ENCODE data around the gene SLC15A3. TPM values are rescaled to one million over a fixed set of nuclear protein-coding genes. Genes with fewer than 3 reads are reported as not detected.

Gene SLC15A3
- polyA plus RNA-seq, 1 donor from 2014 or later = not detected

- Histone ChIP-seq H3K9ac (ENCODE audit: low read length) (no peak overlapping the region), H3K36me3 (ENCODE audit: insufficient read depth, low read length) (no peaks in the 10 kb centered on the region), H2AFZ (ENCODE audit: low read depth, low read length) (no peak overlapping the region), H4K20me1 (ENCODE audit: insufficient read depth) (no peaks in the 10 kb centered on the region), H3K27ac (ENCODE audit: low read length) (no peak overlapping the region), H3K79me2 (replicated peaks; ENCODE audit: insufficient read depth, low read length) (no peaks in the 10 kb centered on the region), H3K4me2 (ENCODE audit: low read length) (no peak overlapping the region), H3K9me3 (ENCODE audit: low read length) (no peaks in the 10 kb centered on the region), H3K9me2 (ENCODE audit: insufficient read depth, low read length) (no peaks in the 10 kb centered on the region), H3F3A (ENCODE audit: insufficient read depth, low read length, poor library complexity, severe bottlenecking) (no peaks in the 10 kb centered on the region), H3K4me3 (ENCODE audit: low read length) (no peak overlapping the region), H3K27me3 (ENCODE audit: insufficient read depth, low read depth, low read length) (no peaks in the 10 kb centered on the region)
- TF ChIP-seq, protein P1, sequence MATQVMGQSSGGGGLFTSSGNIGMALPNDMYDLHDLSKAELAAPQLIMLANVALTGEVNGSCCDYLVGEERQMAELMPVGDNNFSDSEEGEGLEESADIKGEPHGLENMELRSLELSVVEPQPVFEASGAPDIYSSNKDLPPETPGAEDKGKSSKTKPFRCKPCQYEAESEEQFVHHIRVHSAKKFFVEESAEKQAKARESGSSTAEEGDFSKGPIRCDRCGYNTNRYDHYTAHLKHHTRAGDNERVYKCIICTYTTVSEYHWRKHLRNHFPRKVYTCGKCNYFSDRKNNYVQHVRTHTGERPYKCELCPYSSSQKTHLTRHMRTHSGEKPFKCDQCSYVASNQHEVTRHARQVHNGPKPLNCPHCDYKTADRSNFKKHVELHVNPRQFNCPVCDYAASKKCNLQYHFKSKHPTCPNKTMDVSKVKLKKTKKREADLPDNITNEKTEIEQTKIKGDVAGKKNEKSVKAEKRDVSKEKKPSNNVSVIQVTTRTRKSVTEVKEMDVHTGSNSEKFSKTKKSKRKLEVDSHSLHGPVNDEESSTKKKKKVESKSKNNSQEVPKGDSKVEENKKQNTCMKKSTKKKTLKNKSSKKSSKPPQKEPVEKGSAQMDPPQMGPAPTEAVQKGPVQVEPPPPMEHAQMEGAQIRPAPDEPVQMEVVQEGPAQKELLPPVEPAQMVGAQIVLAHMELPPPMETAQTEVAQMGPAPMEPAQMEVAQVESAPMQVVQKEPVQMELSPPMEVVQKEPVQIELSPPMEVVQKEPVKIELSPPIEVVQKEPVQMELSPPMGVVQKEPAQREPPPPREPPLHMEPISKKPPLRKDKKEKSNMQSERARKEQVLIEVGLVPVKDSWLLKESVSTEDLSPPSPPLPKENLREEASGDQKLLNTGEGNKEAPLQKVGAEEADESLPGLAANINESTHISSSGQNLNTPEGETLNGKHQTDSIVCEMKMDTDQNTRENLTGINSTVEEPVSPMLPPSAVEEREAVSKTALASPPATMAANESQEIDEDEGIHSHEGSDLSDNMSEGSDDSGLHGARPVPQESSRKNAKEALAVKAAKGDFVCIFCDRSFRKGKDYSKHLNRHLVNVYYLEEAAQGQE (IDR thresholded peaks at IDR 0.05; ENCODE audit: borderline replicate concordance) = no peak
- TF ChIP-seq, protein P2, sequence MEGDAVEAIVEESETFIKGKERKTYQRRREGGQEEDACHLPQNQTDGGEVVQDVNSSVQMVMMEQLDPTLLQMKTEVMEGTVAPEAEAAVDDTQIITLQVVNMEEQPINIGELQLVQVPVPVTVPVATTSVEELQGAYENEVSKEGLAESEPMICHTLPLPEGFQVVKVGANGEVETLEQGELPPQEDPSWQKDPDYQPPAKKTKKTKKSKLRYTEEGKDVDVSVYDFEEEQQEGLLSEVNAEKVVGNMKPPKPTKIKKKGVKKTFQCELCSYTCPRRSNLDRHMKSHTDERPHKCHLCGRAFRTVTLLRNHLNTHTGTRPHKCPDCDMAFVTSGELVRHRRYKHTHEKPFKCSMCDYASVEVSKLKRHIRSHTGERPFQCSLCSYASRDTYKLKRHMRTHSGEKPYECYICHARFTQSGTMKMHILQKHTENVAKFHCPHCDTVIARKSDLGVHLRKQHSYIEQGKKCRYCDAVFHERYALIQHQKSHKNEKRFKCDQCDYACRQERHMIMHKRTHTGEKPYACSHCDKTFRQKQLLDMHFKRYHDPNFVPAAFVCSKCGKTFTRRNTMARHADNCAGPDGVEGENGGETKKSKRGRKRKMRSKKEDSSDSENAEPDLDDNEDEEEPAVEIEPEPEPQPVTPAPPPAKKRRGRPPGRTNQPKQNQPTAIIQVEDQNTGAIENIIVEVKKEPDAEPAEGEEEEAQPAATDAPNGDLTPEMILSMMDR (IDR thresholded peaks at IDR 0.05; ENCODE audit: poor library complexity, severe bottlenecking) = no peak
These were observed 10.4 kb downstream of the SLC15A3 start for GRCh38 chr11:60941371-60942119.

GRCh38 chr11:60939855-60940254 lies 12.1 kb downstream of the SLC15A3 start:
- no peaks in the 10 kb centered on the region for H4K20me1 ChIP-seq (ENCODE audit: insufficient read depth)
- H3K27ac ChIP-seq (ENCODE audit: low read length) = no peak overlapping the region
- H3K9me3 ChIP-seq (ENCODE audit: low read length) = no peaks in the 10 kb centered on the region
- no peaks in the 10 kb centered on the region for H3K27me3 ChIP-seq (ENCODE audit: insufficient read depth, low read depth, low read length)
- H3K4me2 ChIP-seq (ENCODE audit: low read length) = no peak overlapping the region
- no peak overlapping the region for H2AFZ ChIP-seq (ENCODE audit: low read depth, low read length)
- H3K9ac ChIP-seq (ENCODE audit: low read length) = no peak overlapping the region
- H3F3A ChIP-seq (ENCODE audit: insufficient read depth, low read length, poor library complexity, severe bottlenecking) = no peaks in the 10 kb centered on the region
- no peaks in the 10 kb centered on the region for H3K36me3 ChIP-seq (ENCODE audit: insufficient read depth, low read length)
- H3K79me2 ChIP-seq (replicated peaks; ENCODE audit: insufficient read depth, low read length) = no peaks in the 10 kb centered on the region
- no peaks in the 10 kb centered on the region for H3K9me2 ChIP-seq (ENCODE audit: insufficient read depth, low read length)
- TF ChIP-seq EZH2 (IDR thresholded peaks at IDR 0.05; ENCODE audit: borderline replicate concordance, insufficient read depth, low read length, poor library complexity, severe bottlenecking) (no peak), RAD21 (conservative IDR thresholded peaks at IDR 0.05) (no peak), EP300 (conservative IDR thresholded peaks at IDR 0.05; ENCODE audit: poor library complexity, severe bottlenecking) (no peak), SMC3 (conservative IDR thresholded peaks at IDR 0.05; ENCODE audit: poor library complexity) (no peak), TAF1 (IDR thresholded peaks at IDR 0.05; ENCODE audit: low read depth) (no peak), POLR2AphosphoS5 (IDR thresholded peaks at IDR 0.05) (no peak), MXI1 (conservative IDR thresholded peaks at IDR 0.05; ENCODE audit: poor library complexity, severe bottlenecking) (no peak)
- TF ChIP-seq, protein P1 (IDR thresholded peaks at IDR 0.05; ENCODE audit: borderline replicate concordance) = no peak
- TF ChIP-seq, protein P2 (IDR thresholded peaks at IDR 0.05; ENCODE audit: poor library complexity, severe bottlenecking) = no peak
- no peak overlapping the region for H3K4me3 ChIP-seq (ENCODE audit: low read length)
